Measurements from ENCODE around the gene LTA. TPM values are rescaled to one million over a fixed set of nuclear protein-coding genes. Genes with fewer than 3 reads are reported as not detected.
A peak's percentile ranks its signal among the peaks of the same experiment; 100 is the strongest.

The LTA gene
- total and polyA plus RNA-seq, 2 experiments from 2014 or later, result not detected

DNA sequence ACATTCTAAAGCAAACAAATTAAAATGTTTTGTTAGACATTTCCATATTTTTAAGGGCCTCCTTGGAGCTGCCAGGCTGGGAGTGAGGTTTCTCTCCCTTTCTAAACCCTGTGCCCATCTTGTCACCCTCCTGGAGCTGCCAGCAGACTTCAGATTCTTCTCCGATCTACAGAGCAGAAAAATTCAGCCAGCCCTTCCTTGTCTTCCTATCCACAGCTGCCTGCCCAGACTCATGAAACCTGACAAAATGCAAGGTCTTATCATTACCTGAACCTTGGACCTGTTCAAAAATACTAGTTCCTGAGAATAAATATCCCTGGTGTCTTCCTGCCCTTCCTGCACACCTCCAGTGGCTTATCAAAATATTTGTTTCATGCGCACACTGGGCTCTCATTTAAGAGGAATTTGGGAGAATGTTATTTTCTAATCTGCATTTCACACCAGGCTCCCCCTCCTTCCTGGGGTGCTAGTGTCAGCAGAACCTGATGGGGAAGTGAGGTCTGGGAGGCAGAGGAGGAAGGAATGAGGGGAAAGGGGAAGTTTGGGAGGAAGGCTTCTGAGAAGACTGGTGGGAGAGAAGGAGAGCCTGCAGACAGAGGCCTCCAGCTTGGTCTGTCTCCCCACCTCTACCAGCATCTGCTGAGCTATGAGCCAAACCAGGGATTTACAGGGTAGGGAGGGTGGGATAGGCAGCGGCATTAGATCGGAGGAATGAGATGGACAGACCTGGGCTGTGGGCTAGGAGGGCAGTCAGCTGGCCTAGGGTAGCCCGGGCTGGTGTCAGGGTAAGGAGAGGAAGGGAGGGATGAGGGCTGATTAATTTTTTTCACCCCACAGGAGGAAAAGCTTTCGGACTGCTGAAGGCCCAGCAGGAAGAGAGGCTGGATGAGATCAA, 42.8 kb downstream of the LTA start, which contains the start of gene AIF1:
Gene AIF1, plus strand, starts transcription at position 551 of the 895 bp plus-strand sequence. Its CDS starts 96 bp downstream, at position 647.
- Histone ChIP-seq H3K36me3 (ENCODE audit: insufficient read depth) (no peaks in the 10 kb centered on the region), H3K4me2 (peak within 1 kb of the TSS; percentile 70), H2AFZ (peak within 1 kb of the TSS; percentile 78), H3K9me2 (ENCODE audit: insufficient read depth) (no peaks in the 10 kb centered on the region), H3K27ac (ENCODE audit: low read depth) (peak within 1 kb of the TSS; percentile 66; the same call in 1 of the 2 replicates), H3K4me3 (peak within 1 kb of the TSS; percentile 35; the same call in 1 of the 2 replicates), H3K79me2 (replicated peaks; ENCODE audit: insufficient read depth) (no peaks in the 10 kb centered on the region; the same call in 1 of the 2 replicates), H3K27me3 (ENCODE audit: insufficient read depth) (no peaks in the 10 kb centered on the region), H4K20me1 (replicated peaks; ENCODE audit: insufficient read depth) (no peaks in the 10 kb centered on the region), H3F3A (replicated peaks; ENCODE audit: low read depth) (no peaks in the 10 kb centered on the region), H3K4me1 (ENCODE audit: insufficient read depth) (peaks cover 25% of the 10 kb centered on the region)
- DNase-seq (ENCODE audit: low spot score) (no peak), ATAC-seq (no peak)
- H3K4me3 Mint-ChIP-seq, result peak within 1 kb of the TSS; percentile 31
- H3K27ac Mint-ChIP-seq, result peak within 1 kb of the TSS; percentile 54
- TF ChIP-seq EZH2phosphoT487 (IDR thresholded peaks at IDR 0.05; ENCODE audit: unreplicated experiment) (no peak), ZNF331 (CRISPR knock-in tag; IDR thresholded peaks at IDR 0.05; ENCODE audit: low read depth) (no peak), ZNF114 (CRISPR knock-in tag; IDR thresholded peaks at IDR 0.05) (no peak), NANOG (IDR thresholded peaks at IDR 0.05; ENCODE audit: borderline replicate concordance) (no peak), JUNB (IDR thresholded peaks at IDR 0.05; ENCODE audit: unreplicated experiment) (no peak), EZH2 (IDR thresholded peaks at IDR 0.05; ENCODE audit: low read depth, unreplicated experiment) (no peak), STAT1 (IDR thresholded peaks at IDR 0.05; ENCODE audit: unreplicated experiment) (no peak), CREB1 (CRISPR knock-in tag; IDR thresholded peaks at IDR 0.05; ENCODE audit: low read depth) (no peak), POLR2AphosphoS5 (IDR thresholded peaks at IDR 0.05; ENCODE audit: low read depth) (no peak)
- TF ChIP-seq, protein P1, sequence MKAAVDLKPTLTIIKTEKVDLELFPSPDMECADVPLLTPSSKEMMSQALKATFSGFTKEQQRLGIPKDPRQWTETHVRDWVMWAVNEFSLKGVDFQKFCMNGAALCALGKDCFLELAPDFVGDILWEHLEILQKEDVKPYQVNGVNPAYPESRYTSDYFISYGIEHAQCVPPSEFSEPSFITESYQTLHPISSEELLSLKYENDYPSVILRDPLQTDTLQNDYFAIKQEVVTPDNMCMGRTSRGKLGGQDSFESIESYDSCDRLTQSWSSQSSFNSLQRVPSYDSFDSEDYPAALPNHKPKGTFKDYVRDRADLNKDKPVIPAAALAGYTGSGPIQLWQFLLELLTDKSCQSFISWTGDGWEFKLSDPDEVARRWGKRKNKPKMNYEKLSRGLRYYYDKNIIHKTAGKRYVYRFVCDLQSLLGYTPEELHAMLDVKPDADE (IDR thresholded peaks at IDR 0.05), result no peak
- TF ChIP-seq, protein P2, sequence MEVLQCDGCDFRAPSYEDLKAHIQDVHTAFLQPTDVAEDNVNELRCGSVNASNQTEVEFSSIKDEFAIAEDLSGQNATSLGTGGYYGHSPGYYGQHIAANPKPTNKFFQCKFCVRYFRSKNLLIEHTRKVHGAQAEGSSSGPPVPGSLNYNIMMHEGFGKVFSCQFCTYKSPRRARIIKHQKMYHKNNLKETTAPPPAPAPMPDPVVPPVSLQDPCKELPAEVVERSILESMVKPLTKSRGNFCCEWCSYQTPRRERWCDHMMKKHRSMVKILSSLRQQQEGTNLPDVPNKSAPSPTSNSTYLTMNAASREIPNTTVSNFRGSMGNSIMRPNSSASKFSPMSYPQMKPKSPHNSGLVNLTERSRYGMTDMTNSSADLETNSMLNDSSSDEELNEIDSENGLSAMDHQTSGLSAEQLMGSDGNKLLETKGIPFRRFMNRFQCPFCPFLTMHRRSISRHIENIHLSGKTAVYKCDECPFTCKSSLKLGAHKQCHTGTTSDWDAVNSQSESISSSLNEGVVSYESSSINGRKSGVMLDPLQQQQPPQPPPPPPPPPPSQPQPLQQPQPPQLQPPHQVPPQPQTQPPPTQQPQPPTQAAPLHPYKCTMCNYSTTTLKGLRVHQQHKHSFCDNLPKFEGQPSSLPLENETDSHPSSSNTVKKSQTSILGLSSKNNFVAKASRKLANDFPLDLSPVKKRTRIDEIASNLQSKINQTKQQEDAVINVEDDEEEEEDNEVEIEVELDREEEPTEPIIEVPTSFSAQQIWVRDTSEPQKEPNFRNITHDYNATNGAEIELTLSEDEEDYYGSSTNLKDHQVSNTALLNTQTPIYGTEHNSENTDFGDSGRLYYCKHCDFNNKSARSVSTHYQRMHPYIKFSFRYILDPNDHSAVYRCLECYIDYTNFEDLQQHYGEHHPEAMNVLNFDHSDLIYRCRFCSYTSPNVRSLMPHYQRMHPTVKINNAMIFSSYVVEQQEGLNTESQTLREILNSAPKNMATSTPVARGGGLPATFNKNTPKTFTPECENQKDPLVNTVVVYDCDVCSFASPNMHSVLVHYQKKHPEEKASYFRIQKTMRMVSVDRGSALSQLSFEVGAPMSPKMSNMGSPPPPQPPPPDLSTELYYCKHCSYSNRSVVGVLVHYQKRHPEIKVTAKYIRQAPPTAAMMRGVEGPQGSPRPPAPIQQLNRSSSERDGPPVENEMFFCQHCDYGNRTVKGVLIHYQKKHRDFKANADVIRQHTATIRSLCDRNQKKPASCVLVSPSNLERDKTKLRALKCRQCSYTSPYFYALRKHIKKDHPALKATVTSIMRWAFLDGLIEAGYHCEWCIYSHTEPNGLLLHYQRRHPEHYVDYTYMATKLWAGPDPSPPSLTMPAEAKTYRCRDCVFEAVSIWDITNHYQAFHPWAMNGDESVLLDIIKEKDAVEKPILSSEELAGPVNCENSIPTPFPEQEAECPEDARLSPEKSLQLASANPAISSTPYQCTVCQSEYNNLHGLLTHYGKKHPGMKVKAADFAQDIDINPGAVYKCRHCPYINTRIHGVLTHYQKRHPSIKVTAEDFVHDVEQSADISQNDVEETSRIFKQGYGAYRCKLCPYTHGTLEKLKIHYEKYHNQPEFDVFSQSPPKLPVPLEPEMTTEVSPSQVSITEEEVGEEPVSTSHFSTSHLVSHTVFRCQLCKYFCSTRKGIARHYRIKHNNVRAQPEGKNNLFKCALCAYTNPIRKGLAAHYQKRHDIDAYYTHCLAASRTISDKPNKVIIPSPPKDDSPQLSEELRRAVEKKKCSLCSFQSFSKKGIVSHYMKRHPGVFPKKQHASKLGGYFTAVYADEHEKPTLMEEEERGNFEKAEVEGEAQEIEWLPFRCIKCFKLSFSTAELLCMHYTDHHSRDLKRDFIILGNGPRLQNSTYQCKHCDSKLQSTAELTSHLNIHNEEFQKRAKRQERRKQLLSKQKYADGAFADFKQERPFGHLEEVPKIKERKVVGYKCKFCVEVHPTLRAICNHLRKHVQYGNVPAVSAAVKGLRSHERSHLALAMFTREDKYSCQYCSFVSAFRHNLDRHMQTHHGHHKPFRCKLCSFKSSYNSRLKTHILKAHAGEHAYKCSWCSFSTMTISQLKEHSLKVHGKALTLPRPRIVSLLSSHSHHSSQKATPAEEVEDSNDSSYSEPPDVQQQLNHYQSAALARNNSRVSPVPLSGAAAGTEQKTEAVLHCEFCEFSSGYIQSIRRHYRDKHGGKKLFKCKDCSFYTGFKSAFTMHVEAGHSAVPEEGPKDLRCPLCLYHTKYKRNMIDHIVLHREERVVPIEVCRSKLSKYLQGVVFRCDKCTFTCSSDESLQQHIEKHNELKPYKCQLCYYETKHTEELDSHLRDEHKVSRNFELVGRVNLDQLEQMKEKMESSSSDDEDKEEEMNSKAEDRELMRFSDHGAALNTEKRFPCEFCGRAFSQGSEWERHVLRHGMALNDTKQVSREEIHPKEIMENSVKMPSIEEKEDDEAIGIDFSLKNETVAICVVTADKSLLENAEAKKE (CRISPR knock-in tag; IDR thresholded peaks at IDR 0.05), result no peak
- TF ChIP-seq, protein P3, sequence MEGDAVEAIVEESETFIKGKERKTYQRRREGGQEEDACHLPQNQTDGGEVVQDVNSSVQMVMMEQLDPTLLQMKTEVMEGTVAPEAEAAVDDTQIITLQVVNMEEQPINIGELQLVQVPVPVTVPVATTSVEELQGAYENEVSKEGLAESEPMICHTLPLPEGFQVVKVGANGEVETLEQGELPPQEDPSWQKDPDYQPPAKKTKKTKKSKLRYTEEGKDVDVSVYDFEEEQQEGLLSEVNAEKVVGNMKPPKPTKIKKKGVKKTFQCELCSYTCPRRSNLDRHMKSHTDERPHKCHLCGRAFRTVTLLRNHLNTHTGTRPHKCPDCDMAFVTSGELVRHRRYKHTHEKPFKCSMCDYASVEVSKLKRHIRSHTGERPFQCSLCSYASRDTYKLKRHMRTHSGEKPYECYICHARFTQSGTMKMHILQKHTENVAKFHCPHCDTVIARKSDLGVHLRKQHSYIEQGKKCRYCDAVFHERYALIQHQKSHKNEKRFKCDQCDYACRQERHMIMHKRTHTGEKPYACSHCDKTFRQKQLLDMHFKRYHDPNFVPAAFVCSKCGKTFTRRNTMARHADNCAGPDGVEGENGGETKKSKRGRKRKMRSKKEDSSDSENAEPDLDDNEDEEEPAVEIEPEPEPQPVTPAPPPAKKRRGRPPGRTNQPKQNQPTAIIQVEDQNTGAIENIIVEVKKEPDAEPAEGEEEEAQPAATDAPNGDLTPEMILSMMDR (conservative IDR thresholded peaks at IDR 0.05; ENCODE audit: low read depth in 2 of 2), result no peak
- TF ChIP-seq, protein P4, sequence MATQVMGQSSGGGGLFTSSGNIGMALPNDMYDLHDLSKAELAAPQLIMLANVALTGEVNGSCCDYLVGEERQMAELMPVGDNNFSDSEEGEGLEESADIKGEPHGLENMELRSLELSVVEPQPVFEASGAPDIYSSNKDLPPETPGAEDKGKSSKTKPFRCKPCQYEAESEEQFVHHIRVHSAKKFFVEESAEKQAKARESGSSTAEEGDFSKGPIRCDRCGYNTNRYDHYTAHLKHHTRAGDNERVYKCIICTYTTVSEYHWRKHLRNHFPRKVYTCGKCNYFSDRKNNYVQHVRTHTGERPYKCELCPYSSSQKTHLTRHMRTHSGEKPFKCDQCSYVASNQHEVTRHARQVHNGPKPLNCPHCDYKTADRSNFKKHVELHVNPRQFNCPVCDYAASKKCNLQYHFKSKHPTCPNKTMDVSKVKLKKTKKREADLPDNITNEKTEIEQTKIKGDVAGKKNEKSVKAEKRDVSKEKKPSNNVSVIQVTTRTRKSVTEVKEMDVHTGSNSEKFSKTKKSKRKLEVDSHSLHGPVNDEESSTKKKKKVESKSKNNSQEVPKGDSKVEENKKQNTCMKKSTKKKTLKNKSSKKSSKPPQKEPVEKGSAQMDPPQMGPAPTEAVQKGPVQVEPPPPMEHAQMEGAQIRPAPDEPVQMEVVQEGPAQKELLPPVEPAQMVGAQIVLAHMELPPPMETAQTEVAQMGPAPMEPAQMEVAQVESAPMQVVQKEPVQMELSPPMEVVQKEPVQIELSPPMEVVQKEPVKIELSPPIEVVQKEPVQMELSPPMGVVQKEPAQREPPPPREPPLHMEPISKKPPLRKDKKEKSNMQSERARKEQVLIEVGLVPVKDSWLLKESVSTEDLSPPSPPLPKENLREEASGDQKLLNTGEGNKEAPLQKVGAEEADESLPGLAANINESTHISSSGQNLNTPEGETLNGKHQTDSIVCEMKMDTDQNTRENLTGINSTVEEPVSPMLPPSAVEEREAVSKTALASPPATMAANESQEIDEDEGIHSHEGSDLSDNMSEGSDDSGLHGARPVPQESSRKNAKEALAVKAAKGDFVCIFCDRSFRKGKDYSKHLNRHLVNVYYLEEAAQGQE (IDR thresholded peaks at IDR 0.05; ENCODE audit: unreplicated experiment), result no peak
- H3K4me1 Mint-ChIP-seq, result peaks cover 29% of the 10 kb centered on the region
- peaks cover 8% of the 10 kb centered on the region; the same call in 2 of the 3 replicates for H3K36me3 Mint-ChIP-seq (ENCODE audit: low read depth)
- peaks cover 9% of the 10 kb centered on the region for H3K27me3 Mint-ChIP-seq (ENCODE audit: insufficient read depth, low read depth, poor library complexity)
- H3K9me3 Mint-ChIP-seq, result no peaks in the 10 kb centered on the region

All from GM23338 (cell line).